ENCODE results near the gene ACAA2. TPM values are rescaled to one million over a fixed set of nuclear protein-coding genes. Genes with fewer than 3 reads are reported as not detected.
A peak's percentile ranks its signal among the peaks of the same experiment; 100 is the strongest.

ACAA2 gene
- total and polyA plus RNA-seq, 10 of the 15 experiments (the other 5 are each of a cell fraction or from before 2014, with no cell fraction given) = 43.1 to 134 (median 64.6) TPM

GRCh38 chr18:49813069-49813318, 339 bp downstream of the ACAA2 start:
- CTCF ChIA-PET = no interaction called here
- Histone ChIP-seq H2AFZ (ENCODE audit: control insufficient read depth, low read depth, low read length) (peak overlapping the region; percentile 96), H4K20me1 (ENCODE audit: control insufficient read depth, insufficient read depth) (no peaks in the 10 kb centered on the region), H3K4me3 (peak overlapping the region; percentile 95), H3K9me3 (replicated peaks; ENCODE audit: control insufficient read depth, insufficient read depth, low read length) (peaks cover 3% of the 10 kb centered on the region; the same call in 2 of the 3 replicates), H3K4me2 (ENCODE audit: control insufficient read depth, insufficient read depth) (peak overlapping the region; percentile 62), H3K79me2 (ENCODE audit: control insufficient read depth, insufficient read depth, low read length) (peaks cover 21% of the 10 kb centered on the region), H3K36me3 (ENCODE audit: control insufficient read depth in 2 of 2, insufficient read depth in 2 of 2, low read length in 1 of 2) (no peaks in the 10 kb centered on the region), H3K27me3 (replicated peaks in 1 of 2; ENCODE audit: control insufficient read depth in 2 of 2, insufficient read depth in 2 of 2, low read length in 1 of 2) (no peaks in the 10 kb centered on the region), H3K4me1 (ENCODE audit: control insufficient read depth, insufficient read depth, low read length) (no peaks in the 10 kb centered on the region), H3K27ac (ENCODE audit: control insufficient read depth, insufficient read depth) (peak overlapping the region; percentile 94), H3K9ac (ENCODE audit: control insufficient read depth, insufficient read depth, low read length) (peak overlapping the region; percentile 77)
- 0% methylated on average over 17 of the region's 17 CpGs for WGBS (ENCODE audit: insufficient coverage, insufficient replicate concordance, low lambda C conversion rate, missing lambda C conversion rate)
- FAIRE-seq (no peak), DNase-seq (ENCODE audit: low read depth, low spot score) (no peak), ATAC-seq (peak; percentile 55)
- RAD21 ChIA-PET (ENCODE audit: unreplicated experiment) = interaction anchor here (0.9 to 1.6 kb wide), 2 partner anchors 43 to 380 kb away, joined by 3 to 5 read pairs; no protein-coding TSS in a partner anchor
- POLR2A ChIA-PET = no interaction called here
- no TSS peak for BruUV-seq (replicated peaks)
- SMC1A ChIA-PET (ENCODE audit: uncharacterized antibody, unreplicated experiment) = interaction anchor here (0.6 kb wide), 1 partner anchor 71 kb away, joined by 4 read pairs; no protein-coding TSS in a partner anchor
- TF ChIP-seq E4F1 (IDR thresholded peaks at IDR 0.05; ENCODE audit: borderline replicate concordance, partially characterized antibody) = no peak
- TF ChIP-seq HDGF (IDR thresholded peaks at IDR 0.05) = no peak
- TF ChIP-seq MYB (IDR thresholded peaks at IDR 0.05; ENCODE audit: borderline replicate concordance, low read depth, low read length) = no peak
- TF ChIP-seq TCF12 (IDR thresholded peaks at IDR 0.05; ENCODE audit: low read depth, low read length) = no peak
- TF ChIP-seq TBL1XR1 (IDR thresholded peaks at IDR 0.05; ENCODE audit: low read depth, low read length) = no peak
- TF ChIP-seq POLR2AphosphoS5 (IDR thresholded peaks at IDR 0.05; ENCODE audit: low read length) = no peak
- TF ChIP-seq SRF (IDR thresholded peaks at IDR 0.05; ENCODE audit: low read depth in 2 of 2, low read length in 2 of 2) = no peak
- TF ChIP-seq HDAC6 (IDR thresholded peaks at IDR 0.05; ENCODE audit: unreplicated experiment) = no peak
- TF ChIP-seq CREB1 (IDR thresholded peaks at IDR 0.05; ENCODE audit: low read depth) = no peak
- no peak for TF ChIP-seq ZNF217 (IDR thresholded peaks at IDR 0.05)
- TF ChIP-seq SMAD1 (IDR thresholded peaks at IDR 0.05; ENCODE audit: low read depth, partially characterized antibody) = no peak
- TF ChIP-seq NR2F1 (conservative IDR thresholded peaks at IDR 0.05) = no peak
- no peak for TF ChIP-seq ZBTB11 (CRISPR knock-in tag; IDR thresholded peaks at IDR 0.05)
- TF ChIP-seq SPI1 (IDR thresholded peaks at IDR 0.05; ENCODE audit: borderline replicate concordance, insufficient read depth, low read depth, low read length) = no peak
- TF ChIP-seq SIX5 (IDR thresholded peaks at IDR 0.05; ENCODE audit: low read depth, low read length, severe bottlenecking) = no peak
- no peak for TF ChIP-seq TAF1 (IDR thresholded peaks at IDR 0.05; ENCODE audit: borderline replicate concordance, low read depth, low read length)
- TF ChIP-seq PAX8 (IDR thresholded peaks at IDR 0.05) = no peak
- no peak for TF ChIP-seq SMARCA5 (IDR thresholded peaks at IDR 0.05)
- intact Hi-C loops (cut with micrococcal nuclease; ENCODE audit: unreplicated experiment) (no loop called here), in situ Hi-C loops (cut with MboI) (no loop called here)
